UCSD-AML1 (cell line): ENCODE data around the gene LST1.

ENCODE experiments used
- DNase-seq: peaks from one replicate; lab custom pipeline; 2025; ENCODE audit not compliant: unreplicated experiment; lab: John Stamatoyannopoulos, UW

The LST1 gene

GRCh38 chr6:31619805-31620585 lies 33.9 kb downstream of the LST1 start:
- peak; percentile 99 for DNase-seq

- DNase-seq: peak; percentile 89
Measured at GRCh38 chr6:31620586-31621319, 34.7 kb downstream of the LST1 start, which contains the start of gene PRRC2A. Gene PRRC2A (plus strand): TSS chr6:31620715. CDS start chr6:31622790, 2,075 bp downstream.

GRCh38 chr6:31621320-31621939 lies 35.4 kb downstream of the LST1 start:
- no peak for DNase-seq

- DNase-seq: no peak
Measured at GRCh38 chr6:31621991-31622390, 35.9 kb downstream of the LST1 start.

GRCh38 chr6:31622684-31623091 lies 36.6 kb downstream of the LST1 start:
- no peak for DNase-seq

- DNase-seq: no peak
Measured at GRCh38 chr6:31624070-31624469, 38.0 kb downstream of the LST1 start.

GRCh38 chr6:31626952-31627351 lies 40.9 kb downstream of the LST1 start:
- DNase-seq: no peak

- no peak for DNase-seq
Measured at GRCh38 chr6:31627690-31628287, 41.7 kb downstream of the LST1 start.

- DNase-seq: no peak
Measured at GRCh38 chr6:31629014-31629413, 42.9 kb downstream of the LST1 start.

- no peak for DNase-seq
Measured at GRCh38 chr6:31630177-31630934, 44.3 kb downstream of the LST1 start.

GRCh38 chr6:31631209-31631608 lies 45.1 kb downstream of the LST1 start:
- no peak for DNase-seq

- DNase-seq: no peak
Measured at GRCh38 chr6:31631681-31632278, 45.7 kb downstream of the LST1 start.

GRCh38 chr6:31632279-31632946 lies 46.3 kb downstream of the LST1 start:
- DNase-seq: no peak

GRCh38 chr6:31633447-31633846 lies 47.4 kb downstream of the LST1 start:
- DNase-seq: no peak

GRCh38 chr6:31634131-31634530 lies 48.1 kb downstream of the LST1 start:
- no peak for DNase-seq

GRCh38 chr6:31634969-31635575 lies 49.0 kb downstream of the LST1 start:
- no peak for DNase-seq

- no peak for DNase-seq
Measured at GRCh38 chr6:31636698-31637596, 50.9 kb downstream of the LST1 start.
